GM19455 (cell line): ENCODE measurements around the gene CYP27B1.

Experiments
- ATAC-seq: cut with Tn5 transposase; IDR thresholded peaks from one replicate; pipeline ENCODE4 v1.9.1; 2021; ENCODE audit not compliant: unreplicated experiment

CYP27B1 gene

DNA sequence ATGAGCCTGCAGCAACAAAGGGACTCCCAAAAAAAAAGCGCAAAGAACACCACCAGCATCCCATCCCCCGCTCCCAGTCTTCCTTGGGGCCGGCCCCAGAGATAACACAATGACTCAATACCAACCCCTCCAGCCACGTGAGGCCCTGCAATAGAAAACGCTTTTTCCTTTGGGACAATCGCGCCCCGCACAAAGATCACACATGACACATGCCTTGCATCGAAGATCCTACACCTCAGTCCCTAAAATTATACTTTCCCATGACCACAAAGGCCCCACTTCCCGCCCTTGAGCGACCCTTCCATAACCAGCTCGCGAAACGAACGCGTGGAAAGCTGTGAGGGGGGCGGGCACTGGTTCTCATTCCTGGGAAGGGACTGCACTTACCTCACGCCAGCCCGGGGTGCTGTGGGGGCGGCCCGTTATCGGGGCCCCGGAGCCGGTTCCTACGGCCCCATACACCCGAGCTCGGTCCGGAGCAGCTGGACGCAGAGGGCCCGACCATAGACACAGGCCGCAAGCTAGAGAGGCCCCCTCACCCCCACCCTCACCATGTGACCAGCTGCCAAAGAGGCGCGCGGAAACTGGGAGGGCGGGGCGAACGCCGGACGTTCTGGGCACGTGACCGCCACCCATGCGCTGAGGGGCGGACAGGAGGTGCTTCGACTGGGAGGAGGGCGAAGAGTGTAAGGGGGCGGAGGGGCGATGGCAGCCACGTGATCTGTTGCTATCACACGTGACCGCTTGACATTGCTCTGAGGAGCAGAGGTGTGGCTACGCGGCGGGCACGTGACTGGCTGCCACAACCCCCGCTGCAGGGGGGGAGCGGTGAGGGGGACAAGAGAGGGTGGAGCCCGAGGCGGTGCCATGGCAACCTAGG lies 14.8 kb downstream of the CYP27B1 start, which contains the start of gene CDK4:
Gene CDK4 (minus strand): TSS at position 523 of the 880 bp plus-strand sequence. CDS start 593 bp downstream, outside the sequence.
- ATAC-seq = peak; percentile 70

DNA sequence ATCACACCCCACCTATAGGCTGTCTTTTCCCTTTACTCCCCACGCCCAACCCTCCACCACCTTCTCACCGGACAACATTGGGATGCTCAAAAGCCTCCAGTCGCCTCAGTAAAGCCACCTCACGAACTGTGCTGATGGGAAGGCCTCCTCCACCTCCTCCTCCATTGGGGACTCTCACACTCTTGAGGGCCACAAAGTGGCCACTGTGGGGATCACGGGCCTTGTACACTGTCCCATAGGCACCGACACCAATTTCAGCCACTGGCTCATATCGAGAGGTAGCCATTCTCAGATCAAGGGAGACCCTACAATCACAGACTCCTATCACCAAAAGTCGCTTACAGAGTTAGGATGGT lies 15.5 kb downstream of the CYP27B1 start:
- ATAC-seq = no peak

- ATAC-seq = no peak
Measured at GRCh38 chr12:57750561-57751431, 16.1 kb downstream of the CYP27B1 start.

- no peak for ATAC-seq
Measured at GRCh38 chr12:57749061-57749460, 17.8 kb downstream of the CYP27B1 start.

DNA sequence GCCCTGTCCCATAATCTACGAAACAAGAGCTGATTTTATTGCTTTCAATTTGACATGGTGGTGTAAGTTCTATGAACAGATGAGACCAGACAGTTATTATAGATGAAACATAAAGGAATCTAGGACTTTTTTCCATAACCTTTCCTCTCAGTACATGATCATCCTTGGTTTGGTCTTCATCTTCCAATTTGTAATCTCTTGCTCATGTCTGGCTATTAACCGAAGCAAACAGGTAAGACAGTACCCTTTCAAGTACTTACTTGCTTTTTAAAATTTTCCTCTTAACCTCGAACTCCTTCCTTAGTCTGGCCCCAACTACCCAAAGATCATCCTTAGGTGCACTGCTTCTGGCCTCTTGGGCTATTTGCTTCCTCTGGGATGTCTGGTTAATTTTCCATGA lies 20.9 kb downstream of the CYP27B1 start:
- no peak for ATAC-seq

DNA sequence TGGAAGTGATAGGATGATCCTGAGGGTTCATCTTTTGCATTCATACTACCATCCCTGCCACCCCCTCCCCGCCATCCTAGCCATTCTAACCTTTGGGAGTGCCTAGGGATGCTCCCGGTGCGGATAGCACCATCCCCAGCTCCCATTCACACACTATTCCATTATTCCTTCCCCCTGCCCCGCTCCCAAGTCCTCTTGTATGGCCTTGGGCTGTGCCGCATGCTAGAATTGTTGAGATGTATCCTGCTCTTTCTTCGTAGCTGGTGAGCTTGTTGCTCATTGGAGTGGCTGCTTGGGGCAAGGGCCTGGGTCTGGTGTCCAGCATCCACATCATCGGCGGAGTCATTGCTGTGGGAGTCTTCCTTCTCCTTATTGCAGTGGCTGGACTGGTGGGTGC lies 21.4 kb downstream of the CYP27B1 start:
- no peak for ATAC-seq

- ATAC-seq = peak; percentile 79
Measured at GRCh38 chr12:57744777-57745484, 21.9 kb downstream of the CYP27B1 start, which contains the start of gene TSPAN31. TSS of gene TSPAN31 (plus strand) at chr12:57745039. CDS start at chr12:57745155, 116 bp downstream.

- ATAC-seq = peak; percentile 35
Measured at GRCh38 chr12:57744194-57744776, 22.6 kb downstream of the CYP27B1 start.

DNA sequence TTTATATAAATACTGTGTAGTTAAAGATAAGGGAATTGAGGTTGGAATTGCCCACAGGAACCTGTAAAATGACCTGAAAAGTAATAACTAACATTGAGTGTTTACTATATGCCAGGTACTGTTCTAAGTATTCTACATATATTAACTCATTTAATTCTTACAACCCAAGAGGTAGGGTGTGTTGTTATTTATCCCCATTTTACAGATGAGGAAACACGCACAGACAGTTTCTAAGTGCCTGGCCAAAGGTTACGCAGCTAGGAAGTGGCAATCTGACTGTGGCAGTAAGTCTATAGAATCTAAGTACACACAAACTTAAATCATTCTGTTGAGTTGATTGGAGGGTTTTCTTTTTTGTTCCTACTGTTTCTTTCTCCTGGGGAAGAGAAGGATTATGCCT lies 23.1 kb downstream of the CYP27B1 start:
- ATAC-seq = no peak

DNA sequence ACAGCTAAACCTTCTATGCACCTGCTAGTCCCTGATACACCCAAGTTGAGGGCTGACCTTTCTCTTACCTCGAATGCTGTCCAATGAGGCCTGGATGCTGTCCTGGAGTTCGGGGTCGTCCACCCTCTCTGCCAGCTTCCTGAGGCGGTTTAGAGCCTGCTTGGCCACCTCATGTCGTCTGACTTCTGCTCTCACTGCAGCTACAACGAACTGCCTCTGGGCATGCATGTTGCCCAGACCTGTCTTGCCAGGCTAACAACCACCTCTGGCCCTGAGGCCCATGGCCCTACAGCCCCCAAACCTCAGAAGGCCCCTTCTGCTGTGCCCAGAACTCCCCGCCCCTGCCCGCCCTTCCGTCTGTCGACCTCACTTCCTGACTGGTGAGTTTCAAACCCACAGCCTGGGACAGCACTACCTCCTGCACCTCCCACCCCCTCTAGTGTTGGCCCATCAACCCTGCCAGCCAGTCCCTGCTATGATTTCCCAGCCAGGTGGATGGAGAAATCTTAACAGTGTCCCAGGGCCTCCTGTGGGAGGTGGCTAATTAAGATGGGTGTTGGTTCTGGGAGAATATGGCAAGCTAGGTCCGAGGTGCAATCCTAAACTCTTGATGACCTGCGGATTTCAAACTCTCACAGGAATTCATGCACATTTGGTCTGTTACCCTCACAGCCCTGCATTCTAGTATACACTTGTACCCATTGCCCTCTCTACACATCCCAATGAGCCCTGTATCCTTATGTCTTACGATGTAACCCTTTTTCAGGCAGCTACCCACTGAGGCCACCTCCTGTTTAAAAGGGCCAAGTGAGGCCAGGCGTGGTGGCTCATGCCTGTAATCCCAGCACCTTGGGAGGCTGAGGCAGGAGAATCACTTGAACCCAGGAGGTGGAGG lies 24.8 kb downstream of the CYP27B1 start:
- peak; percentile 60 for ATAC-seq

GRCh38 chr12:57741413-57741789 lies 25.5 kb downstream of the CYP27B1 start:
- ATAC-seq = no peak

DNA sequence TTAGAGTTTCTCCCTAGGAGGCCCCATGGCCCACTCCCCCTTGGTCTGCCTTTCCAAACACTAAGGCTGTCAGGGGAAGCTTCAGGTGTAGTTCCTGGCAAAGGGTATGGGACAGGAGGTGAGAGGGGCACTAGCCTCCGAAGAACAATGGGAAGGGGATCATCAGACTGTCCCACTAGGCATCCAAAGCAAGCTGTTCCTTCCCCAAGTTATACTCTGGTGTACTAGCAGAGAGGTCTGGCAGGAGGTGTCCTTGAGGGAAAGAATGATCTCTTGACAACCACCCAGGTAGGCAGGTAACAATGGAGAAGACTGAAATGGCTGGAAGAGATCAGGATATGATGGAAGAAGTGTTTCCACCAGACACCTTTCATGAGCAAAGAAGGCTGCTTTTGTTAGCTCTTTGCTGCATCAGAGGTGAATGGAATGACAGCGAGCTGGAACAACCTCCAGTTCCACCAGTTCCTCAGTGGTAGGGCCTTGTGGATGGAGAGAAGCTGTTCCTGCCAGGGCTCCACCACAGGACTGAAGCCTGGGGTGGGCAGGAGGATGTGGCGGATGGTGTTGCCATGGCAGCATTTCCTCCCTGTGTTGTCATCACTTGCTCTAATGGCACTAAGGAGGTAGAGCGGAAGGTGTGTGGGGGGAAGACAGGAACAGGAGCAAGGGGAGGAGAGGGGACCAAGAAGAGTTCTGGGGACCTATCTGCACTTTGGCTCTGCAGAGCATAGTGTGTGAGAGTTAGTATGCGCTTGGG lies 26.0 kb downstream of the CYP27B1 start:
- peak; percentile 42 for ATAC-seq

- ATAC-seq = no peak
Measured at GRCh38 chr12:57739914-57740538, 26.9 kb downstream of the CYP27B1 start.

DNA sequence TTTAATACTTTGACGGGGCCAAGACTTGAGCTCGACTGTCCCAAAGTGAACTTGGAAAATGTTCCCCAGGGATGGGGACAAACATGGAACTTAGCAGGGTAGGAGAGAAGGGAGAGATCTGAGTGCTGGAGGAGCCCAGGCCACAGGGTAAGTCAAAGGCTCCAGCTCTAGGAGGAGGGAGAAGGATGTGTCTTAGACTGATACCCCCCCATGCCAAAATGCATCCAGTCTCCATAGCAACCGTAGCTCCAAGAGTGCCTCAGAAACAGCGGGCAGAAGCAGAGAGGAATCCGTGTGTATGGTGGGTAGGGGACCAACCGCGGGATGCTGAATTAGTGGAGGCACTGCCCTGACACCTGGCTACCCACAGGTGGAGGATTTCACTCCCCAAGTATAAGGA lies 27.5 kb downstream of the CYP27B1 start:
- ATAC-seq = no peak

DNA sequence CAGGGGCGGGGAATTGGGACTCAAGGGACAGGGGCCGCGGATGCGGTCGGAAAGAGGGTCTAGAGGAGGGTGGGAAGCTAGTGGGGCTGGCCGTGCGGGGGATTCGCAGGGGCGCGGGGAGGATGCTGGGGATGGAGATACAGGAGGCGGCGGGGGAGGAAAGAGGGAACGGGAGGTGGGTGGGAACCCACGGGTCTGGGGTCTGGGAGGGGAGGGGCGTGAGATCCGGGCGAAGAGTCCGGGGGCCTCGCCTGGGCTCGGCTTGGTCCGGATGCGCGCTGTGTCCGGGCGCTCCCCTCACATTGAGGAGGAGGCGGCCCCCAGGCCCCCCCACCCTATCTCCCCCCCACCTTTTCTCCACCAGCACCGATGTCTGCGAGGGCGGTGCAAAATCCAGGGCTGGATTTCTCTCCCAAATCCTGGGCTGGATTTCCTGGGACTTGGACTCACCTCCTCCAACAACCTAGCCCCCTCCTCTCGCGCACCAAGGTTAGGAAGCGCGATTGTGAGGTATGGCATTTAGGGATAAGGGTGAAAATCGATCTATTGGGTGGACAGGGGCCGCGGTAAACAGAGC lies 28.1 kb downstream of the CYP27B1 start, which contains the start of gene AGAP2:
Gene AGAP2 (minus strand): TSS at position 82 of the 577 bp plus-strand sequence. CDS start 496 bp downstream, outside the sequence.
- ATAC-seq = no peak

GRCh38 chr12:57737467-57738460 lies 29.1 kb downstream of the CYP27B1 start:
- ATAC-seq = no peak
